ENCODE data around the gene NDUFV1.
"Not testable (repeated sequence)": the region's sequence is repeated elsewhere in the genome, so short reads cannot be mapped to it uniquely, and the experiment has no call there.

NDUFV1 gene

GRCh38 chr11:67627812-67628624 is 21.3 kb downstream of the NDUFV1 start:
- no peak for DNase-seq (ENCODE audit: low spot score)

- DNase-seq (ENCODE audit: low spot score), result no peak
Observed at GRCh38 chr11:67628710-67629385, 22.1 kb downstream of the NDUFV1 start.

- peak; percentile 93 for DNase-seq (ENCODE audit: low spot score)
Observed at GRCh38 chr11:67629386-67630227, 22.9 kb downstream of the NDUFV1 start, which contains the start of gene NUDT8. Gene NUDT8 (minus strand): TSS chr11:67629937. CDS start chr11:67629911, 26 bp downstream.

GRCh38 chr11:67630228-67630942 is 23.6 kb downstream of the NDUFV1 start:
- DNase-seq (ENCODE audit: low spot score), result peak; percentile 96

- DNase-seq (ENCODE audit: low spot score), result no peak
Observed at GRCh38 chr11:67630943-67631331, 24.2 kb downstream of the NDUFV1 start.

GRCh38 chr11:67631411-67631810 is 24.7 kb downstream of the NDUFV1 start:
- no peak for DNase-seq (ENCODE audit: low spot score)

GRCh38 chr11:67631853-67632174 is 25.1 kb downstream of the NDUFV1 start:
- DNase-seq (ENCODE audit: low spot score), result no peak

GRCh38 chr11:67632175-67632981 is 25.6 kb downstream of the NDUFV1 start:
- DNase-seq (ENCODE audit: low spot score), result no peak

GRCh38 chr11:67632982-67633755 is 26.4 kb downstream of the NDUFV1 start:
- DNase-seq (ENCODE audit: low spot score), result no peak

- no peak for DNase-seq (ENCODE audit: low spot score)
Observed at GRCh38 chr11:67633758-67634365, 27.1 kb downstream of the NDUFV1 start.

GRCh38 chr11:67634366-67635230 is 27.9 kb downstream of the NDUFV1 start:
- no peak for DNase-seq (ENCODE audit: low spot score)

GRCh38 chr11:67635231-67635521 is 28.4 kb downstream of the NDUFV1 start:
- no peak for DNase-seq (ENCODE audit: low spot score)

- DNase-seq (ENCODE audit: low spot score), result no peak
Observed at GRCh38 chr11:67636962-67637361, 30.2 kb downstream of the NDUFV1 start.

GRCh38 chr11:67637441-67637840 is 30.7 kb downstream of the NDUFV1 start:
- not testable (repeated sequence) for DNase-seq (ENCODE audit: low spot score)

GRCh38 chr11:67638535-67639437 is 32.0 kb downstream of the NDUFV1 start:
- no peak for DNase-seq (ENCODE audit: low spot score)

GRCh38 chr11:67639438-67639859 is 32.7 kb downstream of the NDUFV1 start, which contains the start of gene TBX10:
Gene TBX10 (minus strand): TSS chr11:67639763. CDS start chr11:67639472, 291 bp downstream.
- DNase-seq (ENCODE audit: low spot score), result no peak

GRCh38 chr11:67640021-67640757 is 33.5 kb downstream of the NDUFV1 start:
- peak; percentile 79 for DNase-seq (ENCODE audit: low spot score)

Measured in NAMALWA (cell line).